ENCODE measurements around the gene IGFBP4.

The IGFBP4 gene

DNA sequence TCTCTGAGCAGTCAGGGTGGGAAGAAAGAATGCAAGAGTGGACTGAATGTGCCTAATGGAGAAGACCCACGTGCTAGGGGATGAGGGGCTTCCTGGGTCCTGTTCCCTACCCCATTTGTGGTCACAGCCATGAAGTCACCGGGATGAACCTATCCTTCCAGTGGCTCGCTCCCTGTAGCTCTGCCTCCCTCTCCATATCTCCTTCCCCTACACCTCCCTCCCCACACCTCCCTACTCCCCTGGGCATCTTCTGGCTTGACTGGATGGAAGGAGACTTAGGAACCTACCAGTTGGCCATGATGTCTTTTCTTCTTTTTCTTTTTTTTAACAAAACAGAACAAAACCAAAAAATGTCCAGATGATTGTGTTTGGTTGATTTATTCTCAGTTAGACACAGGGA, 14.1 kb downstream of the IGFBP4 start:
- no peak for DNase-seq

DNA sequence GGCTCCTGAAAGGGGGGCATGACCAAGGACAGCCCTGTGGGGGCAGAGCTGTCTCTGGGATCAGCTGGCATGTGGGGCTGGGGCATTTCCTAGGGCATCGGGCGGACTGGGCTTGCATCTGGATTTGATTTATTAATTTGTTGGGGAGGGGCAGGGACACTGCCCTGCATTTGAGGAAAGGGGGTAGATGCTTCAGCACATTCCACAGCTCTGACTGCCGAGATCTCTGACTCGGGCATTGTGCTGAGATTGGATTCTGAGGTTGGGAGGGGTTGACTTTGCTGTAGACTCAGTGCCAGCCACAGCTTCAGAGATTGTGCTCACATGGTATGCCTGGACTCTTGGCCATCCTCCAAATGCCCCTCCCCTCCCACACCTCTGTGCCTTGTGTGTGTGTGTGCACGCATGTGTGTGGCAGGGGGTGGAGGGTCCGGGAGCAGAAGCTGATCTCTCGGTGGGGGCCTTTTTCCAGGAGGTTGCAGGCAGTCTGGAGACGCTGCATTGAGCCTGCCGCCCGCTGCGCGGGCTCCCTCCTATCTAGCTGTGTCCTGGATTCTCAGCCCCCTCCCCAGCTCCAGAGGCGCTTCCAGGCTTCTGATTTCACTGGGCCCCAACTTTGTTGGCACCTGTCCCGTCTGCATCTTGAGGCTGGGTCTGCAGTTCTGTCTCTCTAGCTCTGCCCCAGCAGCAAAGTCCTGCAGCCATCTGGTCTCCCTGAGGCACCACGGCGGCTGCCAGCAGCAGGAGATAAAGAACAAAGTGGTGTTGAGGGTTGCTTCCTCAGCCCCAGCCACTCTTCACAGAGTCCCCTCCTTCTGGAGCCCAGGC, 14.9 kb downstream of the IGFBP4 start:
- DNase-seq: no peak

DNA sequence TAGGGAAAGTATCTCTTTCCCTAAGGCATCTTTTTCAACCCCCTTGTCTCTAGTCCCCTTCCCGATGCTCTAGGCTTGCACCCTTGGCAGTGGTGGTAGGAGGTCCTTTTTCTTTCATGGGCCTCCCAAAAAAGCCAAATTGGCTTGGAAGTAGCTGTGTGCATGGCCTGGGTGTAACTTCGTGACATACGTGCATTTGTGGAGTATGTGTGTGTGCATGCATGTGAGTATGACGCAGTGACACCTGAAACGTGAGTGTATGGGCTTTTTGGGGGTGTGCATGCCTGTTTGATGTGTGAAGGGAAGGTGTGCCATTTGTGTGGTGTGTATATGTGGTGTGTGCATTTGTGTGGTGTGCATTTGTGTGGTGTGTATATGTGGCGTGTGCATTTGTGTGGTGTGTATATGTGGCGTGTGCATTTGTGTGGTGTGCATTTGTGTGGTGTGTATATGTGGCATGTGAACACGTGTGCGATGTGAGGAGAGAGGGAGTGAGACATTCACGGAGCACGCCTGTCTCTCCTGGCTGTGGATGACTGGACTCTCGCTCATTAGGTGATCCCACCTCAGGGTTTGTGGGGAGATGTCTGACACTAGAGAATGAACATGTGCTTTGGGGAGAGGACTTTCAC, 15.7 kb downstream of the IGFBP4 start:
- DNase-seq: no peak

DNA sequence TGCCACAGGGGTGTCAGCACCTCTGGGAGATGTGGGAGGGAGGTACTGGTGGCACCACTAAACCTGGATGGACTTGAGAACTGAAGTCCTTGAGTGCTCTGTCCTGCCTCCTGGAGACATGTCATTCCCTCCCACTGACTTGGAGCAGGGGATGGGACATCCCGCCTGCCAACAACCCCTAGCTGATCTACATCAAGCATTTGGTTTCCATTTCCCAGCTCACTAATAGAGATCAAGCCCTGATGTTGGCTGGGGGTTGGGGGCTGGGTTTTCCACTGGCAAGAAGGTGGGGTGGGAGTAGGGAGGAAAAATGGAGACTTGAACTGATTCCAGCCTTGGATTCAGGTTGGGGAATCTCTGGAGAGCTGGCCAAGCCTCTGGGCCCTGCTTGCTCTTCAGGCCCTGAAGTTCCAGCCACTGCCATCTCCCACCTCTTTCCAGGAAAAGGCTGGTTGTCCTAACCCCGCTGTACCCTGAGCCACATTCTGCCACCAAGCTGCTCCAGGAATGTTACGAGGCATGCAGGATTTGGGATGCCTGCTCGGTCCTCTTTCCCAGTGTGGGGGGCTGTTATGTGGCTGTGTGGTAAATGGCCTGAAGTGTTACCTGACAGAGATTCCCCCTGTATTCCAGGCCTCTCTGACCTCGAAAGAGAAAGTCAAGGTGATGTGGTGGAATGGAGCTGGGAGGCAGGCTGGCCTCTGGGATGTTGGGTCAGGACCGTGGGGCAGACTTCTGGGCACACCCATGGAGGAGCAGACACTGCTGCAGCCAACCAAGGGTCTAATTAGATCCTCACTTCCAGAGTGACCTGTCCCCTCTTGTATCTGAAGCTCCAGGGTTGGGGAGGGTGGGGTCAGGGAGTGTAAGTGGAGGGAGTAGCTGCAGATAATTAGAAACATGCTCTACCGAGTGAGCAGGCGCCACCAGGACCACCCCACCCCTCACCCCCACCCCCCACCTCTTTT, 16.7 kb downstream of the IGFBP4 start:
- DNase-seq: no peak

DNA sequence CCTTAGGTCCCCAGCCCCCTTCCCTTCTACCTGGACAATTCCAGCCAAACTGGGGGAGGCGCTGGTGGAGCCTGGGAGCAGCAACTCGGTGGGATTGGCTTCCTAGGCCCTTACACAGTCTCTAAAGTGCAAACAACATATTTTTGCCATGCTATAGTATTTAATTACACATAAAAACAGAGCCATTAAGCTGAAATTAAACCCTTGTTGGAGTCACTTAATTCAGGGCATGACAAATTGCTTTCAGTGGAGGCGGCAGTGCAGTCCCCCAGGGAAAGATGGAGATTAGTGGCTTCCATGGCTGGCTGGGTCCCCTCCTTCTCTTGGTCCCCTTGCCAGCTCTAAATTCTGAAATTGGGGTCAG, 17.3 kb downstream of the IGFBP4 start:
- no peak for DNase-seq

DNA sequence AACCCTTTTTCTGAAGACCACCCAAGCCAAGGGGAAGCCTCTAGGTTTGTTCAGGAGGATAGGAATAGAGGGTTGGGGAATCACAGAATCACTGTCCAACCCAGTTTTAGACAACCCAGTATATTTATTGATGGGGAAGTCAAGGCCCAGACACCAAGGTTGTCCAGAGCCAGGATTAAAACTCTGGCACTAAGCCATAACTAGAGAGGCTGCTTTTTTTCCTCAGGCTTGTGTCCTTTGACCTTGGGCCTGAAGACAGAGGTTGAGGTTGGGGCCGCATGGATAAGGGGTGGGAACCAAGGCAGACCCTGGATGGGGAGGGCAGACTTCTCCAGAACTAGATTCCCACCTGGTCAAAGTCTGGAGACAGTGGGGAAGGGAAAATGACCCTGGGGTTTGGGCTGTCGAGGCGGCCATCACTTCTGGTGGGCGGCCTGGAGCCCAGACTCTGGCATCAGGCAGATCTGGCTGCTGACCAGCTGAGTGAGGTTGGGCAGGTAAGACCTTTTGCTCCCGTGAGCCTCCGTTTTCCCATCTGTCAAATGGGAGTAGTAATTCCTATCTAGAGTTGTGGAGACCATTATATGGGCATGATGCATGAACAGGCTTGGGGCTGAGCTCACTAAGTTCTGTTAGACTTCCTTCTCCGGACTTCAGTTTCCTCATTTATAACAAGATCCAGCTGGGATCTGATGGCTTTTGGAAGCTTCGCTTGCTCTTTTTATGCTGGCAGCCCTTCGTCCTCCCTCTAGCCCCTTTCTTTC, 17.9 kb downstream of the IGFBP4 start:
- no peak for DNase-seq

DNA sequence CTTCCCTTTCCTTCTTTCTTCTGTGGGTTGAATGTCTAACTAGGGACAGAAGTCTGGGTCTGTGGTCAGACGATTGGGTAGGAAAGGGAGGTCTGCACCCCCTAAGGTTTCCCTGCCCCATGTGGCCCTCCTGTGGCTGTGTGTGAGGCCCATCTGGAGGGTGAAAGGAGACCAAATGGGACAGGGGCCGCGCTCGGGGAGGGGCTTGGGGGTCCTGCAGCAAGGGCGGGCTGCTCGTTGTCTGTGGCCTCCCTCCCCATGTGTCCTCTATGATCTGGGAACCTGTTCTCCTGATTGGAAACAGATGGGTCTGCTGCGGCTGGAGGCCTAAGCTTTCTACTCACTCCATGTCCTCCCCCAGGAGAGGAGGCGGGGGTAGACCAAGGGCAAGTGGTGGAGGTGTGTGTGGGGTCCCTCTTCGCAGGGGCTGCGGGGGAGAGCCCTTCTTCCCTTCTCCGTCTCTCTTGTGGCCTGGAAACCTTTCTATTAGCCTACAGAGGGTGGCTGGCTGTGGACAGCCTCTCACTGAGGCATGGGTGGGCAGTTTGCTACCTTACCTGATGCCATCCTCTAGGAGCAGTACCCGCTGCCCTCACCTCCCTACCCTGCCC, 18.6 kb downstream of the IGFBP4 start:
- no peak for DNase-seq

DNA sequence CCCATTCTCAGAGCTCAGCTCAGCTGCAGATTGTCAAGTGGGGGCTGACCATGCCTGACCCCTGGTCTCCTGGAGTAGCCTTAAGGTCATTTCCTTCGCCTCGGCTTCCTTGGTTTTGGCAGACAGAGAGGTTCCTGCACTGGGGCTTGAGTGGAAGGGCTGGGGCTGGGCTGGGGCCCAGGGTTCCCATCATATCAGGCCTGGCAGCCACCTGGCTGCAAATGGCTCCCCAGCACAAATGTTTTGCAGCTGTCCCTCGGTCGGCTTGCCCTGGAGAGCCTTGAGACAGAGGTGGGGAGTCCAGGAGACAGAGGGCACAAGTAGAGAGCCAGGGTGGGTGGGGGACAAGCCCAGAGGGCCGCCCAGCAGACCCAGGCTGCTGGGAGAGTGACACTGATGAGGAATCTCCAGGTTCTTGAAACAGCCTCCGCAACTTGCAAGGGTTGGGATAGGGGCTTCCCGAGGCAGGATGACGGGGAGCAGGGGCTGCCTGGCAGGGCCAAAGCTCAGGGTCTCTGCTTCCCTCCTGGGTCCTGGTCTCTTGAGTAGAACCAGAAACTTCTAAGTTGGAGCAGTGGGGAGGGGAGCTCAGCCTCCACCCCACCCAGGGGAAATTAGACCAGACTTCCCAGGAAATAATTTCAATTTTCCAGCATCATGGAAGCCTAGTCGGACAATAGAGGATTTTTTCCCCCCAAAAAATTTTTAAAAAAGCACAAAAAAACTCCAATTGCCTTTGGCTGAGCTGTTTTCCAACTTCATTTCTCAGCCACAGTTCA, 19.3 kb downstream of the IGFBP4 start:
- DNase-seq: no peak

DNA sequence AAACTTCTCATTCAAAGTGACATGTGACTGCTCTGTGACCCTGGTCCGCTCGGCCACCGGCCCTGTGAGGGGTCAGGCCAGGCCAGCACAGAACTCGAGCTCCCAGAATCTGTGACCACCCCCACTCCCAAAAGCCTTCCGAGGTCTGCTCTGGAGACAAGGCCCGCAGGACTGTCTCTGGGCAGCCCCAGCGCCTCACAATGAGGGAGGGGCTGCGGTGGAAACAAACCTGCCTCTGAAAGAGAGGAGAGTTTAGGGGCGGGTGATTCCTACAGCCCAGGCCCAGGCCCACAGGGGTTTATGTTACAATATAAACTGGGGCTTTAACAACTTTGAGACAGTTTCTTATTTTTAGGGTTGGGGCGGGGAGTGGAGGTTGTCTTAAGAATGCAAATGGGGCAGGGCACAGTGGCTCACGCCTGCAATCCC, 19.9 kb downstream of the IGFBP4 start:
- no peak for DNase-seq

DNA sequence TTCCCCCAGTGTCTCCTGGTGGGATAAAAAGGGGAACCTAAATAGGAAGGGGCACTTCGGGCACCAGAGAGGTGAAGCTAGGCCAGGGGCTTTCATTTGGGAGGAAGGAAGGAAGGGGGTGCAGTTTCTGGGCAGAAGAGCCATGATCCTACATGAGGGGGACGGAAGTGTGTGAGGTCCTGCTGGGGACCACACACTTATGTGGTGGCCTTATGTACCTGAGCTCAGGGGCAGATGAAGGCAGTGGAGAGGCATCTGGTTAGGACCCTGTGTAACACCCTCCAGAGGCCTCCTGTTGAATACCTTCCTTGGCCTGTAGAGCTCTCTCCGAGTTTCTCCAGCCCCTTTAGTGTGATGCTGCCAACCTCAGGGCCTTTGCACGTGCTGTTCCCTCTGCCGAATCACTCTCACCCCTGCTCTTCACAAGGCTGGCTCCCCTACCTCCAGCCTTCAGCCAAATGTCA, 21.2 kb downstream of the IGFBP4 start:
- no peak for DNase-seq

DNA sequence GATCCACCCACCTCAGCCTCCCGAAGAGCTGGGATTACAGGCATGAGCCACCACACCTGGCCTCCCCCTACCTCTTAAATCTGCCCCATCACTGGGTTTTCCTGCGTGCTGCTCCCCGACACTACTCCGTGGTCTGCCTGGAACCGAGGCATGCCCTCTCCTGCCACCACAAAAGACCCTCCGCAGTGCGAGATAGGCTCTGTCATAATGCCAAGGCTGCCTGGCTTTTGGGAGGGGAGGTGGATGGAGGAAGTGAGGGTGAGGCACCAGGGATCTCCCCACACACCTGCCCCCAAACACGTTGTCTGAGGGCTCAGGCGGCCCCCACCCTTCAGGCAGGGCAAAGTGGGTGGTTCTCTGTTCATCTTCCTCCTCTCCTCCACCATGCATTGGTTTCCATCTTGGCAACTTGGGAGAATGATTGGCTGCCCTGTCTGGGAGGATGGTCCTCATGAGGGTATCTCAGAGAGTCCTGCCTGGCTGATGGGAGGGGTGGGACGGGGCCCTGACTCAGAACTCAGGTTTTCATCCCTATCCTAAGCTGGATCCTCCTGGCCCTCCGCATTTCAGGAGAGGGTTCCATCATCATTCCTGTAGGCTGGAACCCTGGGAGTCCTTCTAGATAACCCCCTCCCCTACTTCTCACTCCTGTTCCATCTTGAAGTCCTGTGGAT, 23.2 kb downstream of the IGFBP4 start:
- no peak for DNase-seq

DNA sequence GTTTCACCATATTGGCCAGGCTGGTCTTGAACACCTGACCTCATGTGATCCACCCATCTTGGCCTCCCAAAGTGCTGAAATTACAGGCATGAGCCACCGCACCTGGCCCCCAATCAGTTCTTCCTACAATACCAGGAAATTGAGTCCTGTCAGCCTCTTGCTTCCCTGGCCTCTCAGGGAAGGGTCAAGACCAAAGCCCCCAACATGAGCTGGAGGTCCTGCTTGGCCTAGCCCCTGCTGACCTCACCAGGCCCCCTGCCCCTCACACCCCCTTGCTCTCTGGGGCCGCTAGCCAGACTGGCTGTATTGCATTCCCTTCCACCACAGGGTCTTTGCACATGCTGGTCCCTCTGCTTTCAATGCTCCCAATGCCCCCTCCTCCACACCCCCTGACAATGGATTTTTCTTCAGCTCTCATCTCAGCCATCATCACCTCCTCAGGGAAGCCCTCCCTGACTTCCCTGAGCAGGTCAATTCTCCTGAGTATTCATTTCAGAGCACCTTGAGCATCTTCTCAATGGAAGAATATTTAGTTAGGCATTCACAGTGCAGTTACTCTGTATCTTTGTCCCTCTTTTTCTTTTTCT, 24.1 kb downstream of the IGFBP4 start:
- DNase-seq: no peak

DNA sequence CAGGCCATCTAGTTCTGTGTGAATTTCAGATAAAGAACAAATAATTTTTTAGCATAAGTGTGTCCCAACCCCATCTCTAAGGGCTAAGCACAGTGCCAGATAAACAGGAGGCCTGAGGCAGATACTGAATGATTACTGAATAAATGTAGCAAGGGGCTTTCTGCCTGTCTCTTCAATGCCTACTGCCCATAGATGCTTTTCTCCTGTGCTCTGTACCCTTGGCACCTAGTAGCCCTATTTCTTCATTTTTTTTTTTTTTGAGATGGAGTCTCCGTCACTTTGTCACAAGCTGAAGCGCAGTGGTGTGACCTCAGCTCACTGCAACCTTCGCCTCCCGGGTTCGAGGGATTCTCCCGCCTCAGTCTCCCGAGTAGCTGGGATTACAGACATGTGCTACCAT, 25.3 kb downstream of the IGFBP4 start:
- DNase-seq: no peak

DNA sequence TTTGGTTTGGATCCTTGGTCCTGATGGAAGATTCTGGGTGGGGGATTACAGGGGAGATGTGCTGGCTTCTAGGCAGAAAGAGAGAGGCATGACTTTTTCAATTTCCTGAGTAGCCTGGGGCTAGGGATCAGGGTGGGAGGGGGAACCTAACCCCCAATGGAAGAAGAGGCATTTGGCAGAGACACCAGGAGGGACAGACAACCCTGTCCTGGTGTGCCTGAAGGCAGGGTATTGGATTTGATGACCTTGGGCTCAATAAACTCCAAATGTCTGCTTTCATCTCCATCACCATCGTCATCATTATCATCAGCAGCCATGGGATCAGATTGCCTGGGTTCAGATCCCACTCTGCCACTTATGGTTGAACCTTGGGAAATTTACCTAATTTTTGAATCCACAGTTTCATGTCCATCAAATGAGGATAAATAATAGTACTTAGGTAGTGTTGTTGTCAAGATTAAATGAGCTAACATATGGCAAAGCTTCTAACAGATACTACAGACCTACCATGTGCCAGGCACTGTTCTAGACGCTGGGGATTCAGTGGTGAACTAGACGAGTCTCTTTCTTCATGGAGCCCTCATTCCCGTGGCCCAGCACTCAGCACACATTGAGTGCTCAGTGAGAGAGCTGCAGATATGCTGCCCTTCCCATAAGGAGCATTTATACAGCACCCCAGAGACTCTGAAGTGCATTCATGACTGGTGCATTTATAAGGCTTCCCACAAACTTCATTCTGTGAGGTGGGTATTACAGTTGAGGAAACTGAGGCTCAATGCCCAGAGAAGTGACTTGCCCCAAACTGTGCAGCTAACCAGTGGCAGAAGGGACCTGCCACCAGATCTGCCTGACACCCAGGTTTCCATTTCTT, 26.8 kb downstream of the IGFBP4 start:
- DNase-seq: no peak

DNA sequence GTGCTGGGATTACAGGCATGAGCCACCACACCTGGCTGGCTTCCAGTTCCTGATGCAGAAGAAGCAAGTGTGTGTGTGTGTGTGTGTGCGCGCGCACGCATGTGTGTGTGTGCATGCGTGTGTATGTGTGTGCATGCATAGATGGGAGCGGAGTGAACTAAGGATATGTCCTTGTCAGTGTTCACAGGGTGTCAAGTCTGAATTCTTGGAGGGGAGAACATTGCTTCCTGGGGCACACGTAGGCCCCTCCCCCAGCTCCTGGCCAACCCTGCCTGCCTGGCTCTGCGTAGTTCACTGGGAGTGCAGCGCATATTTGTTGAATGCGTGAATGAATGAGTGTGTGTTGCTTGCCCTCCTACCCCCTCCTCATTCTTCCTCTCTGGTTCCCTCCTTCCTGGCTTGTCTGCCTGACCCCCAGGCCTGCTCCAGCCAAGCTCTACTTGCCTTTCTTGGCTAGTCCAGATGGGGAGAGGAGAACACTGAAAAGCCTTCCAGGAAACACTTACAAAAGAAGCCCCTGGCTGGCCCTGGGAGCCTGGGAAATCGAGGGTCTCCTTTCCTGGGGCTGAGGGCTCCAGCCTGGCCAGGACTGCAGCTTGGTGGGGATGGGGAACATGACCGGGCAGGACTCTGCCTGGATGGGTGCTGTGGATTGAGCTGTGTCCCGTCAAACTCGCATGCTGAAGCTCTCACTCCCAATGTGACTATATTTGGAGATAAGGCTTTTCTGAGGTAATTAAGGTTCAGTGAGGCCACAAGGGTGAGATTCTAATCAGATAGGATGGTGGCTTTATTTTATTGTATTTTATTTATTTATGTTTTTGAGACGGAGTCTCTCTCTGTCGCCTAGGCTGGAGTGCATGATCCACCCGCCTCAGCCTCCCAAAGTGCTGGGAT, 27.9 kb downstream of the IGFBP4 start:
- DNase-seq: no peak

DNA sequence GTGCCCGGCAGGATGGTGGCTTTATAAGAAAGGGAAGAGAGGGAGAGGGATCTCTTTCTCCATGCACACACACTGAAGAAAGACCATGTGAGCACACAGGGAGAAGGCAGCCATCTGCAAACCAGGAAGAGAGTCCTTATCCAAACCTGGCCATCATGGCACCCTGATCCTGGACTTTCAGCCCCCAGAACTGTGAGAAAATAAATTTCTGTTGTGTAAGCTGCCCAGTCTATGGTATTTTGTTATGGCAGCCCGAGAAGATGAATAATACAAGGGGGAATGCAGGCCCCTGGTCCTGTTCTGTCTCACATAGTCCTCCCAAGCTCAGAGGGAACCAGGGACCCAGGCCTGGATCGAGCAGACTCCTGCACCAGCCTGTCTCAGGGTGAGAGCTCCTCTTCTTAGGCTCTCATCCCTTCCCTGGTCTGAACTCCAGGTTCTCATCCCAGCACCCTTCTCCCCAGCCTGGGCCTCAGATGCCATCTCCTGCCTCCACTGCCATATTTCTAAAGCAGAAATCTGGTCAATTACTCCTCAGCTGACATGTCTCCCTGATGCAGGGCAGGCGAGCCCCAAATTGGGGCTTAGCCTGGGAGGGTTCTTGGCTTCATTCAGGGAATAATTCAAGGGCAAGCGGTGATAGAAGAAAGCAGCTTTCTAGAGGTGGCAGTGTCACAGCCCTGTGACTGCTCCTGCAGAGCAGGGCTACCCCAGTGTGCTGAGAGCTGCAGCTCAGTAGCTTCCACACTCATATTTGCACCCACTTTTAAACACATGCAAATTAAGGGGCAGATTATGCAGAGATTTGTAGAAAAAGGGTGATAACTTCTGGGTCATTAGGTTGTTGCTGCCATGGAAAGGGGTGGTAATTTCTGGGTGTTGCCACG, 28.8 kb downstream of the IGFBP4 start:
- DNase-seq: no peak
